ENCODE measurements around the gene LPCAT1.

DNA sequence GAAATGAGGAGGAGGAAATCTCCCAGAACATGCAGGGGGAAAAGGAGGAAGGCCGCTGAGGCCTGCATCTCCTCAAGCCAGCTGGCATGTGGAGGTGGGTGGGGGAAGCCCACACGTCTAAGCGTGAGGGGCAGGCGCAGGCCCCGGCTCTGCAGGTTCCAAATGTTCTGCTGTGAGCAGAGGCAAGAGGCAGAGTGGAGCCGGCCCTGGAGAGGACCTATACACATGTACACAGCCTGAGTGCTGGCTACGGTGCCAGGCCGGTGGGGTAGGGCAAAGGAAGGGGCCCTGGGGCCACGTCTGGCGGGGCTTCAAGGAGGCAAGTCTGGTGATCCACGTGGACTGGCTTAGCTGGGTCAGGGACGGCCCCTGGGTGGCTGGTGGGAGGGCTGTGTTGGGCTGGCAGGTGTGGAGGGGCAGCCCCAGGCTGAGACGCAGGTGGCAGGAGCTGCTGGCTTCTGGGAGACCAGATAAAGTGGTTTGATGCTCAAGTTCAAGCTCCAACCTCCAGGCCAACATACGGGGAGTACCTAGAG lies 26.4 kb downstream of the LPCAT1 start:
- TF ChIP-seq POLR2A (IDR thresholded peaks at IDR 0.05; ENCODE audit: low read depth, low read length): peak; percentile 63; the same call in 1 of the 2 replicates
- peak; percentile 73 for TF ChIP-seq POLR2AphosphoS5 (IDR thresholded peaks at IDR 0.05; ENCODE audit: low read depth, low read length)
